GM12801 (cell line): ENCODE results near the gene SLC25A6.

Experiments
- CTCF ChIP-seq: IDR thresholded peaks from one replicate; pipeline ENCODE4 v1.5.1; 2011; ENCODE audit warnings: control low read depth; ENCODE audit not compliant: insufficient read length; ENCODE audit errors: extremely low read depth

The SLC25A6 gene

DNA sequence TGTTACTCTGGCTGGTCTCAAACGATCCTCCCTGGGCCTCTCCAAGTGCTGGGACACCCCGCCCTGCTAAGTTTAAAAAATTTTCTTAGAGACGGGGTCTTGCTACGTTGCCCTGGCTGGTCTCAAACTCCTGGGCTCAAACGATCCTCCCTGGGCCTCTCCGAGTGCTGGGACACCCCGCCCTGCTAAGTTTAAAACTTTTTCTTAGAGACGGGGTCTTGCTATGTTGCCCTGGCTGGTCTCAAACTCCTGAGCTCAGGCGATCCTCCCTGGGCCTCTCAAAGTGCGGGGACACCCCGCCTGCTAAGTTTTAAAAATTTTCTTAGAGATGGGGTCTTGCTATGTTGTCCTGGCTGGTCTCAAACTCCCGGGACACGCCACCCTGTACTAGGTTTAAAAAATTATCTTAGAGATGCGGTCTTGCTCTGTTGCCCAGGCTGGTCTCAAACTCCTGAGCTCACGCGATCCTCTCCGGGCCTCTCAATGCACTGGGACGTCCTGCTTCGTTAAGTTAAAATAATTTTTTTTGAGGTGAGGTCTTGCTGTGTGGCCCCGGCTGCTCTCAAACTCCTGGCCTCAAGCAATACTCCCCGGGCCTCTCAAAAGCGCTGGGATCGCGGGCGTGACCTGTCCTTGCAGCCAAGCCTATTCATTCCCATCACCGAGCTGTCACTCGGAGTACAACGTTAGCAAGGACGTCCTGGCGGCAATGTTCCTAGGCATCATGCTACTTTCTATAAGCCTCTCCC lies 1.1 kb downstream of the SLC25A6 start:
- no peak for TF ChIP-seq CTCF

DNA sequence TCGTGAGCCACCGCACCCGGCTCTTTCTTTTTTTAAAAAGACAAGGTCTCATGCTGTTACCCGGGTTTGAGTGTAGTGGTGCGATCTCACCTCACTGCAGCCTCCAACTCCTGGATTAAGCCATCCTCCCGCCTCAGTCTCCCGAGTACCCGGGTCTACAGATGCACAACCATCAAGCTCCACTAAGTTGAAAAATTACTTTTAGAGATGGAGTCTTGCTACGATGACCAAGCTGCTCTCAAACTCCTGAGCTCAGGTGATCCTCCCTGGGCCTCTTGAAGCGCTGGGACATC lies 2.0 kb downstream of the SLC25A6 start:
- no peak for TF ChIP-seq CTCF

DNA sequence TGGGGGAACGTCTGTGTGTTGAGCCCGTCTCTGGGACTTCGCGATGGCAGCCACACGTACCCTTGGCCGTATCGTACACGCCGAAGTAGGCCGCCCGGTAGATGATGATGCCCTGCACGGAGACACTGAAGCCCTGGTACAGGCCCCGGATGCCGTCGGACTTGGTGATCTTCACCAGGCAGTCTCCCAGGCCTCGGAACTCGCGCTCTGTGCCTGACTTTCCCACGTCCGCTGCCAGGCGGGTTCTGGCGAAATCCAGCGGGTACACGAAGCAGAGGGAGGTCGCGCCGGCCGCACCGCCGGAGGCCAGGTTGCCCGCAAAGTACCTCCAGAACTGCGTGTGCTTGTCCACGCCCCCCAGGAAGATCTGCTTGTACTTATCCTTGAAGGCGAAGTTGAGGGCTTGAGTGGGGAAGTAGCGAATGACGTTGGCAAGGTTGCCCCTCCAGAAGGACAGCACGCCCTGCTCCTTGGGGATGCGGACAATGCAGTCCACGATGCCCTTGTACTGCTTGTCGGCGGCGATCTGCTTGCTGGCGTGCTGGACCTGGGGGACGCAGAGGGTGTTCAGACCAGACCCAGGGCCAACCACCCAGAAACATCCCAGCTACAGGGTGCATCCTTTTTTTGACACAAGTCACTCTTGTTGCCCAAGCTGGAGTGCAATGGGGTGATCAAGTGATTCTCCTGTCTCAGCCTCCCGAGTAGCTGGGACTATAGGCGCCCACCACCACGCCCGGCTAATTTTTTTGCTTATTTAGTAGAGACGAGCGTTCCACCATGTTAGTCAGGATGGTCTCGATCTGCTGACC lies 2.5 kb downstream of the SLC25A6 start:
- TF ChIP-seq CTCF = no peak

DNA sequence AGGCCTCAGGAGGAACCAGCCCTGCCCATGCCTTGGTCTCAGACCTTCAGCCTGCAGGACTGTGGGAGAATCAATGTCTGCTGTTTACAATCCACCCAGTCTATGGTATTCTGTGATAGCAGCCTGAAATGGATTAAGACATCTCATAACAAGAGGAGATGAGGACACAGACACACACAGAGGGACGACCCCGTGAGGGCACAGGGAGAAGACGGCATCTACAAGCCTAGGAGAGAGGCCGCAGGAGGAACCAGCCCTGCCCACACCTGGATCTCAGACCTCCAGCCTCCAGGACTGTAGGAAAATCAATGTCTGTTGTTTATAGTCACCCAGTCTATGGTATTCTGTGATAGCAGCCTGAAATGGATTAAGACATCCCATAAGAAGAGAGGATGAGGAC lies 3.3 kb downstream of the SLC25A6 start:
- no peak for TF ChIP-seq CTCF

DNA sequence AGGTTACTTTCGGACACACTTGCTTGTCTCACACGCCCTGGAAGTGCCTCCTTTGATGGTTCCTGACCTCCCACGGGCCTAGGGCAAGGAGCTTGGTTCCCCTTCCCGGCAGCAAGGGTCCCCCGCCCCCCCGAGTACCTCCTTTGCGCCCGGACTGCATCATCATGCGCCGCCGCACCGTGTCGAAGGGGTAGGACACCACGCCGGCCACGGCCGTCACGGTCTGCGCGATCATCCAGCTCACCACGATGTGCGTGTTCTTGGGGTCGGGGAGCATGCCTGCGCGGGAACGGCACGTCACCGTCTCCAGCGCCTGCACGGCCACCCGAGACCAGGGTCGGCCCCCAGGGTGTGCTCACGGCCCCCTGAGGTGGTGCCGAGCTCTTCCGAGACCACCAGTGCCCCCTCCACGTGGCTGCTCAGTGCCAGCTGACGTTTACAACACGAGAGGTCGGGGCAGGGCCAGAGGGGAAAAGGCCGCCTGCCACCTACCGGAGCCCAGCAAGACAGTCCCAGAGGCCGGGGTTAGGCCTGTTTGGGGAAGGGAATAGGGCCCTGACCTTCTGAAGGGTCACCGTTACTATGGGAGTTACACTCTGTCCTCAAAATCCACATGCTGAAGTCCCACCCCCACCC lies 4.7 kb downstream of the SLC25A6 start:
- no peak for TF ChIP-seq CTCF

GRCh38 chrX:1386338-1387127 lies 5.4 kb downstream of the SLC25A6 start:
- no peak for TF ChIP-seq CTCF
